B cell (primary cell): Measurements from ENCODE around the gene TMEM52B. TPM values are rescaled to one million over a fixed set of nuclear protein-coding genes. Genes with fewer than 3 reads are reported as not detected.

Source experiments
- ATAC-seq: fragments of 200-7000 bp; cut with Tn5 transposase; one replicate; pipeline ENCODE4 v1.10.0; 2021; ENCODE audit warnings: low read depth, mild to moderate bottlenecking, moderate number of reproducible peaks, moderate library complexity
- CTCF ChIA-PET: fragments of 350-600 bp; sonication (Branson Sonifier 250); formaldehyde crosslinking; loops from one replicate; lab custom pipeline; 2021; ENCODE audit warnings: antibody characterized with exemption, inconsistent platforms; lab: Charles Lee
- POLR2A ChIA-PET: fragments of 350-600 bp; sonication (Branson Sonifier 250); formaldehyde crosslinking; loops from one replicate; lab custom pipeline; 2021; ENCODE audit warnings: antibody characterized with exemption; lab: Charles Lee
- DNase-seq: peaks from one replicate; pipeline ENCODE4 v3.0.0; 2013
- H2AFZ ChIP-seq: 2 replicates; pipeline ENCODE4 v1.6.1; 2012; ENCODE audit warnings: mild to moderate bottlenecking, low read depth, low read length; ENCODE audit not compliant: insufficient read depth, poor library complexity, severe bottlenecking
- H3K27ac ChIP-seq, 2 donors: 1 replicate in 1 of 2; 2 replicates in 1 of 2; pipeline ENCODE4 v1.5.1; 2012 to 2013; ENCODE audit warnings: low read length in 2 of 2, mild to moderate bottlenecking in 2 of 2, moderate library complexity in 1 of 2
- H3K27me3 ChIP-seq, 4 experiments: fragments of 200-600 bp in 1 of 4; sonication (generic) in 1 of 4; replicated peaks in 1 of 4; 1 replicate in 2 of 4; 2 replicates in 2 of 4; pipeline versions ENCODE4 v1.6.1 to v1.7.0; 2013 to 2016; ENCODE audit warnings: low read length in 3 of 4, mild to moderate bottlenecking in 2 of 4, mixed read lengths in 1 of 4, moderate library complexity in 1 of 4; ENCODE audit not compliant: insufficient read depth in 4 of 4, control insufficient read depth in 3 of 4; ENCODE audit errors: control extremely low read depth in 1 of 4
- H3K36me3 ChIP-seq, 2 experiments: replicated peaks in 1 of 2; 1 replicate in 1 of 2; 2 replicates in 1 of 2; pipeline versions ENCODE4 v1.6.1 to v1.7.1; 2013; ENCODE audit warnings: low read length in 1 of 2; ENCODE audit not compliant: insufficient read depth in 2 of 2, control insufficient read depth in 1 of 2; ENCODE audit errors: control extremely low read depth in 1 of 2, extremely low read depth in 1 of 2
- H3K4me1 ChIP-seq, 2 donors: fragments of 200-600 bp in 1 of 2; sonication (generic) in 1 of 2; 1 replicate in 1 of 2; 2 replicates in 1 of 2; pipeline versions ENCODE4 v1.5.1 to v1.6.1; 2013 to 2017; ENCODE audit warnings: low read length in 2 of 2; ENCODE audit not compliant: control insufficient read depth in 2 of 2, insufficient read depth in 2 of 2
- H3K4me2 ChIP-seq: replicated peaks from 2 replicates; pipeline ENCODE3; 2012; ENCODE audit warnings: mild to moderate bottlenecking, low read depth, low read length; ENCODE audit not compliant: poor library complexity, severe bottlenecking
- H3K4me3 ChIP-seq, 5 experiments: fragments of 200-600 bp in 1 of 5; sonication (generic) in 1 of 5; 1 replicate in 3 of 5; 2 replicates in 2 of 5; pipeline versions ENCODE4 v1.5.1 to v1.7.0; 2011 to 2016; ENCODE audit warnings: low read length in 4 of 5, mild to moderate bottlenecking in 4 of 5, low read depth in 2 of 5, control low read depth in 1 of 5, moderate library complexity in 1 of 5; ENCODE audit not compliant: insufficient read depth in 1 of 5; ENCODE audit errors: control extremely low read depth in 1 of 5, extremely low read depth in 1 of 5
- H3K79me2 ChIP-seq: fragments of 200-600 bp; sonication (generic); one replicate; pipeline ENCODE4 v1.6.0; 2016; ENCODE audit warnings: low read length; ENCODE audit not compliant: control insufficient read depth, insufficient read depth
- H3K9ac ChIP-seq: fragments of 200-600 bp; sonication (generic); 2 replicates; pipeline ENCODE4 v1.6.1; 2017; ENCODE audit warnings: mild to moderate bottlenecking, low read length, moderate library complexity
- H3K9me3 ChIP-seq, 3 donors: one replicate each; pipeline versions ENCODE4 v1.6.1 to v1.7.1; 2013; ENCODE audit warnings: low read length in 2 of 3; ENCODE audit not compliant: control insufficient read depth in 2 of 3, insufficient read depth in 1 of 3; ENCODE audit errors: control extremely low read depth in 1 of 3
- H4K20me1 ChIP-seq: 2 replicates; pipeline ENCODE4 v1.6.0; 2012; ENCODE audit warnings: mild to moderate bottlenecking, low read length; ENCODE audit not compliant: insufficient read depth, control insufficient read depth, poor library complexity, severe bottlenecking
- H3K27ac Mint-ChIP-seq: one replicate; pipeline ENCODE4 v1.8.0; 2021; ENCODE audit warnings: mixed read lengths
- H3K27me3 Mint-ChIP-seq: one replicate; pipeline ENCODE4 v1.8.0; 2021; ENCODE audit warnings: mixed read lengths
- H3K4me1 Mint-ChIP-seq: one replicate; pipeline ENCODE4 v1.8.0; 2021; ENCODE audit warnings: mixed read lengths
- H3K4me3 Mint-ChIP-seq: one replicate; pipeline ENCODE4 v1.8.0; 2021; ENCODE audit warnings: mixed read lengths
- H3K9me3 Mint-ChIP-seq: one replicate; pipeline ENCODE4 v1.8.0; 2022; ENCODE audit warnings: mixed read lengths; ENCODE audit not compliant: insufficient read depth
- EZH2 ChIP-seq: IDR thresholded peaks from 2 replicates; pipeline ENCODE4 v1.6.1; 2012; ENCODE audit warnings: borderline replicate concordance, low read depth, mild to moderate bottlenecking, moderate library complexity, low read length; ENCODE audit not compliant: insufficient read depth, poor library complexity, severe bottlenecking
- WGBS: methylation state at CpG from one replicate; pipeline ENCODE4 v1.1.5; 2013; ENCODE audit warnings: missing lambda C conversion rate; ENCODE audit not compliant: insufficient coverage; 5-methylcytosine and 5-hydroxymethylcytosine counted together
- intact Hi-C: fragments of 100-400 bp; cut with micrococcal nuclease; formaldehyde crosslinking; loops from one replicate; pipeline ENCODE4 v1.10.0; 2022
- polyA plus RNA-seq: library from polyadenylated mRNA; depleted of rRNA; stranded (reverse); fragments of >200 nt; gene quantifications from 2 replicates; pipeline ENCODE4 v1.2.3, GENCODE V29; 2012
- total RNA-seq, 2 donors: library from RNA; stranded (reverse); fragments of 120-200 nt in 1 of 2; gene quantifications; 1 replicate in 1 of 2; 2 replicates in 1 of 2; pipeline versions ENCODE4 v1.2.3 to v1.2.4, GENCODE V29; 2013 to 2022
- TF ChIP-seq, protein P1 (sequence below): fragments of 200-600 bp; IDR thresholded peaks from one replicate; pipeline ENCODE4 v1.8.0; 2022; ENCODE audit warnings: antibody characterized with exemption, mild to moderate bottlenecking

TMEM52B gene
- total and polyA plus RNA-seq, 2 donors (not counting 1 experiment from before 2014, with no cell fraction given), result 0.03 TPM; not detected in 1

DNA sequence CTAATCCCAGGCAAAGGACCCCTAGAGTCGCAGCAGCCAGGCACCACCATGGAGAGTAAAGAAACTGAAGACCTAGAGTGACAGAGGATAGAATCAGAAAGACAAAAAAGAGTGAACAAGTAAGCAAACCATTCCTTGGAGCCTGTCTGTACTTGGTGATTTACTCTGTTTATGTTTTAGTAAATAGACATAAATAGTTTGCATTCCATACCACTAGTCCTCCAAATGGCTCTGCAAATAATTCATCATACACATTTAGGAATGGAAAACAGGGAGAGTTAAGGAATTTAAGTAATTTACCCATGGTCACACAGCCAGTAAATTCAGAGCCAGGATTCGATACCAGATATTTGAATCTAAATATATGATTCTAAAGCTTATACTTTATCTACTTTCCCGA, 9.7 kb upstream of the TMEM52B start:
- ChIA-PET CTCF (no interaction called here), POLR2A (no interaction called here)
- Histone ChIP-seq H4K20me1 (no peaks in the 10 kb centered on the region), H3K9me3 (no peaks in the 10 kb centered on the region), H3K36me3 (no peaks in the 10 kb centered on the region), H2AFZ (no peak overlapping the region), H3K4me2 (no peak overlapping the region), H3K4me1 (no peaks in the 10 kb centered on the region), H3K27ac (no peak overlapping the region), H3K9ac (no peak overlapping the region), H3K79me2 (no peaks in the 10 kb centered on the region), H3K27me3 (peaks cover 0 to 7% (median 3%) of the 10 kb centered on the region in 4 experiments), H3K4me3 (no peak overlapping the region)
- peaks cover 36% of the 10 kb centered on the region for H3K27me3 Mint-ChIP-seq
- no peak overlapping the region for H3K27ac Mint-ChIP-seq
- intact Hi-C loops, result no loop called here
- no peak overlapping the region for H3K4me3 Mint-ChIP-seq
- no peak for ATAC-seq
- DNase-seq, result no peak
- H3K9me3 Mint-ChIP-seq, result no peaks in the 10 kb centered on the region
- 100% methylated on average over 1 of the region's 3 CpGs for WGBS
- H3K4me1 Mint-ChIP-seq, result no peaks in the 10 kb centered on the region
- no peak for TF ChIP-seq EZH2
- TF ChIP-seq, protein P1, sequence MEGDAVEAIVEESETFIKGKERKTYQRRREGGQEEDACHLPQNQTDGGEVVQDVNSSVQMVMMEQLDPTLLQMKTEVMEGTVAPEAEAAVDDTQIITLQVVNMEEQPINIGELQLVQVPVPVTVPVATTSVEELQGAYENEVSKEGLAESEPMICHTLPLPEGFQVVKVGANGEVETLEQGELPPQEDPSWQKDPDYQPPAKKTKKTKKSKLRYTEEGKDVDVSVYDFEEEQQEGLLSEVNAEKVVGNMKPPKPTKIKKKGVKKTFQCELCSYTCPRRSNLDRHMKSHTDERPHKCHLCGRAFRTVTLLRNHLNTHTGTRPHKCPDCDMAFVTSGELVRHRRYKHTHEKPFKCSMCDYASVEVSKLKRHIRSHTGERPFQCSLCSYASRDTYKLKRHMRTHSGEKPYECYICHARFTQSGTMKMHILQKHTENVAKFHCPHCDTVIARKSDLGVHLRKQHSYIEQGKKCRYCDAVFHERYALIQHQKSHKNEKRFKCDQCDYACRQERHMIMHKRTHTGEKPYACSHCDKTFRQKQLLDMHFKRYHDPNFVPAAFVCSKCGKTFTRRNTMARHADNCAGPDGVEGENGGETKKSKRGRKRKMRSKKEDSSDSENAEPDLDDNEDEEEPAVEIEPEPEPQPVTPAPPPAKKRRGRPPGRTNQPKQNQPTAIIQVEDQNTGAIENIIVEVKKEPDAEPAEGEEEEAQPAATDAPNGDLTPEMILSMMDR, result no peak

DNA sequence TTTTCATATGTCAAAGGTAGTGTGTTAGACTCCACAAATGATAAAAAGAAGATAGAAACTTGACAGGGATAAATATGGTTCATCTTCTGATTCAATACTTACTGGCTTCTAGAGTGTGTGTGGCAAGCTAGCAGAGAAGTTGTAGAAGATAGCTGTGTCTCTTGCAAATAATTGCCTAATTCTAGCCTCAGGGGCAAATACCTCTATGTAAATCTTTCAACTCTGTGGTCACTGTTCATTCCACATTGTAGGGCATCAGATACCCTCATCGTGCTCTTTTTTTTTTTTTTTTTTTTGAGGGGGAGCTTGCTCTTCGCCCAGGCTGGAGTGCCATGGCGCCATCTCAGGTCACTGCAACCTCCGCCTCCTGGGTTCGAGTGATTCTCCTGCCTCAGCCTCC, 8.6 kb upstream of the TMEM52B start:
- H3K27me3 Mint-ChIP-seq, result peaks cover 43% of the 10 kb centered on the region
- ChIA-PET POLR2A (no interaction called here), CTCF (interaction anchor here (0.6 to 1.1 kb wide), 4 partner anchors 8 to 20 kb away, joined by 3 to 4 read pairs (median 3); no protein-coding TSS in a partner anchor)
- intact Hi-C loops, result no loop called here
- H3K79me2 ChIP-seq, result no peaks in the 10 kb centered on the region
- no peaks in the 10 kb centered on the region for H3K9me3 ChIP-seq
- H4K20me1 ChIP-seq, result no peaks in the 10 kb centered on the region
- no peaks in the 10 kb centered on the region for H3K9me3 Mint-ChIP-seq
- no peak overlapping the region for H3K4me3 Mint-ChIP-seq
- H3K27ac Mint-ChIP-seq, result no peak overlapping the region
- ATAC-seq (no peak), DNase-seq (no peak)
- no peaks in the 10 kb centered on the region for H3K4me1 Mint-ChIP-seq
- no peak overlapping the region for H2AFZ ChIP-seq
- H3K9ac ChIP-seq, result no peak overlapping the region
- WGBS, result 67% methylated on average over 5 of the region's 5 CpGs
- H3K27me3 ChIP-seq, result peaks cover 0 to 7% (median 3%) of the 10 kb centered on the region in 4 experiments
- TF ChIP-seq, protein P1, result no peak
- TF ChIP-seq EZH2, result no peak
- no peaks in the 10 kb centered on the region for H3K36me3 ChIP-seq
- no peak overlapping the region for H3K27ac ChIP-seq
- no peak overlapping the region for H3K4me2 ChIP-seq
- H3K4me3 ChIP-seq, result no peak overlapping the region
- no peaks in the 10 kb centered on the region for H3K4me1 ChIP-seq
